RWPE2 (cell line): ENCODE data around the gene KBTBD13.
A peak's percentile ranks its signal among the peaks of the same experiment; 100 is the strongest.

Experiments
- ATAC-seq: fragments of 200-7000 bp; cut with Tn5 transposase; 3 replicates; pipeline ENCODE4 v1.9.1; 2021; ENCODE audit warnings: low read depth
- DNase-seq: peaks from one replicate; pipeline ENCODE4 v3.0.0-alpha.2; 2020; ENCODE audit warnings: low spot score
- H3K27ac ChIP-seq: fragments of 450-650 bp; 2 replicates; pipeline ENCODE4 v1.5.1; 2017; ENCODE audit warnings: mild to moderate bottlenecking; ENCODE audit not compliant: poor library complexity, severe bottlenecking
- H3K27me3 ChIP-seq: fragments of 250-450 bp; sonication (Bioruptor Pico); 2 replicates; pipeline ENCODE4 v1.5.1; 2021; ENCODE audit warnings: mild to moderate bottlenecking, moderate library complexity; ENCODE audit not compliant: insufficient read depth, poor library complexity, severe bottlenecking
- H3K36me3 ChIP-seq: fragments of 250-450 bp; sonication (Bioruptor Pico); 2 replicates; pipeline ENCODE4 v1.5.1; 2020; ENCODE audit warnings: low read depth, mild to moderate bottlenecking, moderate library complexity
- H3K4me1 ChIP-seq: fragments of 250-450 bp; sonication (Bioruptor Pico); 2 replicates; pipeline ENCODE4 v1.5.1; 2021; ENCODE audit warnings: mild to moderate bottlenecking, moderate library complexity; ENCODE audit not compliant: insufficient read depth, poor library complexity, severe bottlenecking
- H3K4me3 ChIP-seq: fragments of 250-450 bp; sonication (Bioruptor Pico); 2 replicates; pipeline ENCODE4 v1.5.1; 2021; ENCODE audit warnings: mild to moderate bottlenecking, moderate library complexity; ENCODE audit not compliant: severe bottlenecking
- H3K9me3 ChIP-seq: fragments of 250-450 bp; sonication (Bioruptor Pico); 2 replicates; pipeline ENCODE4 v1.5.1; 2021; ENCODE audit warnings: mild to moderate bottlenecking, moderate library complexity; ENCODE audit not compliant: severe bottlenecking
- TF ChIP-seq, protein P1 (sequence below): fragments of 450-650 bp; IDR thresholded peaks from one replicate; pipeline ENCODE4 v1.5.1; 2017; ENCODE audit warnings: mild to moderate bottlenecking, moderate library complexity; ENCODE audit not compliant: poor library complexity, severe bottlenecking

Gene KBTBD13

GRCh38 chr15:65082303-65082953 lies 5.9 kb downstream of the KBTBD13 start:
- H3K27ac ChIP-seq = no peak overlapping the region
- DNase-seq (no peak), ATAC-seq (peak; percentile 36; the same call in 2 of the 3 replicates)
- H3K27me3 ChIP-seq = peaks cover 5% of the 10 kb centered on the region
- H3K4me1 ChIP-seq = no peaks in the 10 kb centered on the region
- H3K4me3 ChIP-seq = no peak overlapping the region
- no peaks in the 10 kb centered on the region for H3K9me3 ChIP-seq
- TF ChIP-seq, protein P1, sequence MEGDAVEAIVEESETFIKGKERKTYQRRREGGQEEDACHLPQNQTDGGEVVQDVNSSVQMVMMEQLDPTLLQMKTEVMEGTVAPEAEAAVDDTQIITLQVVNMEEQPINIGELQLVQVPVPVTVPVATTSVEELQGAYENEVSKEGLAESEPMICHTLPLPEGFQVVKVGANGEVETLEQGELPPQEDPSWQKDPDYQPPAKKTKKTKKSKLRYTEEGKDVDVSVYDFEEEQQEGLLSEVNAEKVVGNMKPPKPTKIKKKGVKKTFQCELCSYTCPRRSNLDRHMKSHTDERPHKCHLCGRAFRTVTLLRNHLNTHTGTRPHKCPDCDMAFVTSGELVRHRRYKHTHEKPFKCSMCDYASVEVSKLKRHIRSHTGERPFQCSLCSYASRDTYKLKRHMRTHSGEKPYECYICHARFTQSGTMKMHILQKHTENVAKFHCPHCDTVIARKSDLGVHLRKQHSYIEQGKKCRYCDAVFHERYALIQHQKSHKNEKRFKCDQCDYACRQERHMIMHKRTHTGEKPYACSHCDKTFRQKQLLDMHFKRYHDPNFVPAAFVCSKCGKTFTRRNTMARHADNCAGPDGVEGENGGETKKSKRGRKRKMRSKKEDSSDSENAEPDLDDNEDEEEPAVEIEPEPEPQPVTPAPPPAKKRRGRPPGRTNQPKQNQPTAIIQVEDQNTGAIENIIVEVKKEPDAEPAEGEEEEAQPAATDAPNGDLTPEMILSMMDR = no peak
- H3K36me3 ChIP-seq = no peaks in the 10 kb centered on the region

DNA sequence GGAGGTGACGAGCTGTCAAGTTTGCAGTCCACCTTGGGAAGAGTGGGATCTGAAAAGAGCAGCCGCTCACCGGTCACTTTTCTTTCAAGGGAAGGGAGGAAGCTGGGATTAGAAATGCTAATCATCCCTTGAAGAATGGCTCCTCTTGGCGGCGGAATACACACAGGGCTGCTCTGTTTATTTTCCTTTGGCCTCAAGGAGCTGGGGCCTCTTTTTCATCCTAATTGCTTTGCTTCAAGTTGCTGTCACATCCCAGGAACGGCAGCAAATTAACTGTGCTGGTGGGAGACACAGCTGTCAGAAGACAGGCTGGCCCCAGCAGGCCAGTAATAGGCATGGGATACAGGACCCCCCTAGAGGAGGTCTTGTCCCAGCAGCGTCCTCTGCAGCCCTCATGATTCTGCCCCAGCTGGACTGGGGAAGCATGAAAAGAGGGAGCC lies 6.7 kb downstream of the KBTBD13 start:
- no peaks in the 10 kb centered on the region for H3K27me3 ChIP-seq
- H3K36me3 ChIP-seq = no peaks in the 10 kb centered on the region
- H3K4me3 ChIP-seq = no peak overlapping the region
- TF ChIP-seq, protein P1 = no peak
- no peak for ATAC-seq
- no peak overlapping the region for H3K27ac ChIP-seq
- no peaks in the 10 kb centered on the region for H3K4me1 ChIP-seq
- no peak for DNase-seq
- no peaks in the 10 kb centered on the region for H3K9me3 ChIP-seq

DNA sequence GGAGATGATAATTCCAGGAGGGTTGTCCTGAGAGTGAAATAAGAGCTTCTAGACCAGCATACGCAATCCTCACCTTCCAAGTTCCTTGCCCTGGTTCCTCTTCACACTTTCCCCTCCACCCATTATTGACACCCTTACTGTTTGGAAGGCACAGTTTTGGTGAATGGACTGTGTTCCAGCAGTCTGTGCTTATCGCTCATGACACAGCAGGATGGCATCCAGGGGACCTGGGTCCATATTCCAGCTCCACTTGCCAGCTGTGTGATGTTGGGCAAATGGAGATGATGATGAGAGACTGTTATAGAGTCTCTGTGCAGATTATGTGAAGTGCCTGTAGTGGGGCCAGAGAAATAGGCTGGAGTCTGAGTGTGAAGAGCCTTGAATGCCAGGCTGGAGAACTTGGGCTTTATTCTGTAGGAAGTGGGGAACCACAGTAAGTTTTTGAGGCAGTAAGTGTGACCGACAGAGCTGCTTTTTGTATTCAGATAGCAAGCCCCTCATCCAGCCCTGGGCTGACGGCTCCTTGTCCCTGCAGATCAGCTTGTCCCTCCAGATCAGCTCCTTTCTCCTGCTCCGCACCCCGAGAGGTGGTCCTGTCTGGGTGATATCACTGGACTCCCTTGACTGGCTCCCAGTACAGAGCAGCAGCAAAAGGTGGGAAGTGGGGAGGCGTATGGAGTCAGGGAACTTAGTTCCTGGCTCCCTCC lies 8.1 kb downstream of the KBTBD13 start:
- Histone ChIP-seq H3K27me3 (no peaks in the 10 kb centered on the region), H3K27ac (no peak overlapping the region), H3K4me1 (no peaks in the 10 kb centered on the region)

DNA sequence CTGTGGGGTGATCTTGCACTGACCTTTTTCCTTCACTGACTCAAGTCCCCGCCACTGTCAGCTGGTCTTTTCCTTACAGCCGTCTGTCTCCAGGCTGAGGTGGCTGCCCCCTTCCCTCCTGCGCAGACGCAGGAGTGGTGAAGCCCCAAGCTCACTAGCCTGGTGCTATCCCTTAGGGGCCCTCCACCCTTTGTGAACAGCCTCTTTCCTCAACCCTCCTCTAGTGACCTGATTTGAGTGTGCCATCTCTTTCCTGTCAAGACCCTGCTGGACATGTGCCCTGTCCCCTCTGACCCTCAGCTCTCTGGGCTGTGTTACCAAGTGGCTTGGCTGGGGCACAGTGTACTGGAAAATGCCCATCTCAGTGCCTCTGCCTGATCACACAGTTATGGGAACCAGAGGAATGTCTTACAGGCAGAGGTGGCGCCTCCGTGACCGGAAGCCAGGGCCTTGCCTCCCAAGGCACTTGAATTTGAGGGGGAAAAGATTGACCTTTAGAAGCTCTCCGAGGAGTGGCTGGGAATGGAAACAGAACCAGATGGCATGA lies 8.7 kb downstream of the KBTBD13 start:
- TF ChIP-seq, protein P1 = no peak
- H3K4me1 ChIP-seq = no peaks in the 10 kb centered on the region
- no peaks in the 10 kb centered on the region for H3K27me3 ChIP-seq

More for the DNA sequence above, 8.1 kb downstream of the KBTBD13 start:
- Histone ChIP-seq H3K4me3 (no peak overlapping the region), H3K9me3 (no peaks in the 10 kb centered on the region), H3K36me3 (no peaks in the 10 kb centered on the region)
- peak; percentile 64 for DNase-seq
- no peak for ATAC-seq
- TF ChIP-seq, protein P1 = no peak

More for the DNA sequence above, 8.7 kb downstream of the KBTBD13 start:
- ATAC-seq (no peak), DNase-seq (peak; percentile 54)
- Histone ChIP-seq H3K36me3 (no peaks in the 10 kb centered on the region), H3K9me3 (no peaks in the 10 kb centered on the region), H3K4me3 (no peak overlapping the region), H3K27ac (no peak overlapping the region)
